SK-N-DZ (cell line): ENCODE data around the gene SLC6A3.
A peak's percentile ranks its signal among the peaks of the same experiment; 100 is the strongest.
"Not testable (repeated sequence)": the region's sequence is repeated elsewhere in the genome, so short reads cannot be mapped to it uniquely, and the experiment has no call there.

Experiments used
- DNase-seq: peaks from one replicate; pipeline ENCODE4 v3.0.0-alpha.2; 2015; ENCODE audit warnings: low spot score

The SLC6A3 gene

GRCh38 chr5:1422522-1422921 is 22.7 kb downstream of the SLC6A3 start:
- DNase-seq: not testable (repeated sequence)

- no peak for DNase-seq
Observed at GRCh38 chr5:1421521-1422341, 23.5 kb downstream of the SLC6A3 start.

GRCh38 chr5:1420211-1421195 is 24.7 kb downstream of the SLC6A3 start:
- DNase-seq: no peak

GRCh38 chr5:1419476-1420210 is 25.6 kb downstream of the SLC6A3 start:
- DNase-seq: no peak

- DNase-seq: no peak
Observed at GRCh38 chr5:1418921-1419280, 26.3 kb downstream of the SLC6A3 start.

GRCh38 chr5:1418238-1418920 is 26.9 kb downstream of the SLC6A3 start:
- no peak for DNase-seq

- DNase-seq: no peak
Observed at GRCh38 chr5:1417586-1418225, 27.5 kb downstream of the SLC6A3 start.

GRCh38 chr5:1416856-1417469 is 28.3 kb downstream of the SLC6A3 start:
- no peak for DNase-seq

- DNase-seq: no peak
Observed at GRCh38 chr5:1415626-1416360, 29.4 kb downstream of the SLC6A3 start.

- no peak for DNase-seq
Observed at GRCh38 chr5:1415059-1415425, 30.2 kb downstream of the SLC6A3 start.

GRCh38 chr5:1414311-1415058 is 30.8 kb downstream of the SLC6A3 start:
- DNase-seq: peak; percentile 45

GRCh38 chr5:1413611-1414241 is 31.5 kb downstream of the SLC6A3 start:
- no peak for DNase-seq

- DNase-seq: no peak
Observed at GRCh38 chr5:1413211-1413610, 32.0 kb downstream of the SLC6A3 start.

- DNase-seq: no peak
Observed at GRCh38 chr5:1412621-1413020, 32.6 kb downstream of the SLC6A3 start.

GRCh38 chr5:1412163-1412562 is 33.1 kb downstream of the SLC6A3 start:
- no peak for DNase-seq

GRCh38 chr5:1411099-1411498 is 34.1 kb downstream of the SLC6A3 start:
- no peak for DNase-seq

GRCh38 chr5:1410156-1411014 is 34.9 kb downstream of the SLC6A3 start:
- no peak for DNase-seq
